WERI-Rb-1 (cell line): ENCODE results near the gene KCNIP1.

Experiments used
- DNase-seq: peaks from one replicate; pipeline ENCODE4 v3.0.0-alpha.2; 2020
- H3K27ac ChIP-seq: fragments of 250-450 bp; sonication (Bioruptor Pico); 2 replicates; pipeline ENCODE4 v1.5.1; 2020; ENCODE audit warnings: mild to moderate bottlenecking, moderate library complexity
- H3K27me3 ChIP-seq: fragments of 250-450 bp; sonication (Bioruptor Pico); 2 replicates; pipeline ENCODE4 v1.5.1; 2021; ENCODE audit warnings: mild to moderate bottlenecking, low read depth, moderate library complexity; ENCODE audit not compliant: insufficient read depth, severe bottlenecking
- H3K36me3 ChIP-seq: fragments of 250-450 bp; sonication (Bioruptor Pico); 2 replicates; pipeline ENCODE4 v1.5.1; 2020; ENCODE audit warnings: mild to moderate bottlenecking, moderate library complexity
- H3K4me3 ChIP-seq: 2 replicates; pipeline ENCODE4 v1.5.1; 2011; ENCODE audit warnings: low read depth, mild to moderate bottlenecking, control low read depth, low read length
- H3K9me3 ChIP-seq: fragments of 250-450 bp; sonication (Bioruptor Pico); 2 replicates; pipeline ENCODE4 v1.5.1; 2021; ENCODE audit warnings: mild to moderate bottlenecking, moderate library complexity; ENCODE audit not compliant: severe bottlenecking
- TF ChIP-seq, protein P1 (sequence below): IDR thresholded peaks from 2 replicates; pipeline ENCODE4 v1.5.1; 2011; ENCODE audit warnings: low read depth, mild to moderate bottlenecking, control low read depth, inconsistent platforms, low read length

The KCNIP1 gene

DNA sequence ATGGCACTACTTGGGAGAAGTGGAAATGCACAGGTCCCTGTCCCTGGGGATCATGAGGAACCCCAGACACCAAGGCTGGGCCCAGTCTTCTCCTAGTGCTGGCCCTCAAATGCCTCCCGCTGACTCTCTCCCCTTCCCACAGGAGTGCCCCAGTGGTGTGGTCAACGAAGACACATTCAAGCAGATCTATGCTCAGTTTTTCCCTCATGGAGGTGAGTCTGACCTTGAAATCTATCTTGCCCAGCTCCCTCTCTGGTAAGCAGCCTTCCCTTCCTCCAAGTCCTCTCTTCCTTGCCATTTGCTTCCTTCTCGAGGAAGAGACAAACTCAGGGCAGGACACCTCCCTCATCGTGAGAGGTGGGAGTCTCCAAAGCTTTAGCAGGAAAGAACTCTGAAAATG lies 216.4 kb downstream of the KCNIP1 start:
- no peak for DNase-seq
- Histone ChIP-seq H3K9me3 (no peaks in the 10 kb centered on the region), H3K4me3 (no peak overlapping the region), H3K27ac (no peak overlapping the region), H3K27me3 (peaks cover 63% of the 10 kb centered on the region), H3K36me3 (no peaks in the 10 kb centered on the region)
- TF ChIP-seq, protein P1, sequence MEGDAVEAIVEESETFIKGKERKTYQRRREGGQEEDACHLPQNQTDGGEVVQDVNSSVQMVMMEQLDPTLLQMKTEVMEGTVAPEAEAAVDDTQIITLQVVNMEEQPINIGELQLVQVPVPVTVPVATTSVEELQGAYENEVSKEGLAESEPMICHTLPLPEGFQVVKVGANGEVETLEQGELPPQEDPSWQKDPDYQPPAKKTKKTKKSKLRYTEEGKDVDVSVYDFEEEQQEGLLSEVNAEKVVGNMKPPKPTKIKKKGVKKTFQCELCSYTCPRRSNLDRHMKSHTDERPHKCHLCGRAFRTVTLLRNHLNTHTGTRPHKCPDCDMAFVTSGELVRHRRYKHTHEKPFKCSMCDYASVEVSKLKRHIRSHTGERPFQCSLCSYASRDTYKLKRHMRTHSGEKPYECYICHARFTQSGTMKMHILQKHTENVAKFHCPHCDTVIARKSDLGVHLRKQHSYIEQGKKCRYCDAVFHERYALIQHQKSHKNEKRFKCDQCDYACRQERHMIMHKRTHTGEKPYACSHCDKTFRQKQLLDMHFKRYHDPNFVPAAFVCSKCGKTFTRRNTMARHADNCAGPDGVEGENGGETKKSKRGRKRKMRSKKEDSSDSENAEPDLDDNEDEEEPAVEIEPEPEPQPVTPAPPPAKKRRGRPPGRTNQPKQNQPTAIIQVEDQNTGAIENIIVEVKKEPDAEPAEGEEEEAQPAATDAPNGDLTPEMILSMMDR: no peak

DNA sequence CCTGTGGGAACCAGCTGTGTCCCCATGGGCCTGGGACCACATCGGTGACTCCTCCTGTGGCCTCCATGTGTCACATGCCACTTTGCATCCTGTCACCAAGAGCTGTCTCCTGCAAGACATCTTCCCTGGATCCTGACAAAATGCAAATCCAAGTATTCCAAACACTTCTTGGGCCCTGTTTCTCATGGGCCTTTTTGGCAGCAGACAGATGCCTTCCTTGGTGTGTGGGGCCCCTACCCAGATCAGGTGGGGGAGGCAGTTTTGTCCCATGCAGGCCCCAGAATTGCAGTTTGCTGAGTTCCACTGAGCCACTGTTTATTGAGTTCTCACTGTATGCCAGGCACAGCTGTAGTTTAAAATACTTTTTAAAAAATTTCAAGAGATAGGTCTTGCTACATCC lies 217.2 kb downstream of the KCNIP1 start:
- H3K4me3 ChIP-seq: no peak overlapping the region
- TF ChIP-seq, protein P1: no peak
- DNase-seq: no peak
- H3K9me3 ChIP-seq: no peaks in the 10 kb centered on the region
- H3K36me3 ChIP-seq: no peaks in the 10 kb centered on the region
- H3K27me3 ChIP-seq: peaks cover 58% of the 10 kb centered on the region
- no peak overlapping the region for H3K27ac ChIP-seq

DNA sequence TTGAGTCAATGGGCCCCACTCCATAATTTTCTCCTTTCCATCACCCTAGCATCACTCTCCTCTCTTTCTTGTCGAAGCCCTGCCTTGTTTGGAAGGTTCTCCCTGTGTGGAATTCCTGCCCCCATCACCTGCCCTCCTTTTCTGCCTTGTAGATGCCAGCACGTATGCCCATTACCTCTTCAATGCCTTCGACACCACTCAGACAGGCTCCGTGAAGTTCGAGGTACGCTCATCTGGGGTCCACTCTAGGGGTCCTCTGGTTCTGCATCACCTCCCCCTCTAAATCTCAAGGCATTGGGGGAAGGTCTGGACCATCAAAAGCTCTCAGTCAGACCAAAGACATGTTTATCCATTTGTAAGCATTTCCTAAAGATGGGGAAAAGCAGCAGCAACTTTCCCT lies 217.9 kb downstream of the KCNIP1 start:
- H3K9me3 ChIP-seq: no peaks in the 10 kb centered on the region
- H3K4me3 ChIP-seq: no peak overlapping the region
- peaks cover 53% of the 10 kb centered on the region for H3K27me3 ChIP-seq
- H3K27ac ChIP-seq: no peak overlapping the region
- TF ChIP-seq, protein P1: no peak
- no peaks in the 10 kb centered on the region for H3K36me3 ChIP-seq
- DNase-seq: no peak

DNA sequence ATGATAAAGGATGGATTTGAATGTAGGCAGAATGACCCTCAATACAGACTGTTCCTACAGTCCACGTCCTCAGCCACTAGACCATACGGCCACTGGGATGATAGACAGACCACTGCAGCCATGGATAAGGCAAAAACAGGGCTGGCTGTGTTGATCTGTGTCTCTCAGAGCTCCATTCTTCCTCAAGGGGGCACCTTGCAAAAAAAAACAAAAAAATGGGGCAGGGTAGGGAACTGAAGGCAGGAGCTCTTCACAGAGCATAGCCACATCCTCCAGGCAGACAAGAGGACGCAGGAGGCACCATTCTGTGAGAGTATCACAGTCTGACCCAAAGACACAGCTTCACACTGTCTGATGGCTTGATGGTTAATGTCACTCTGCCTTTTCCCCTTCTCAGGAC lies 218.5 kb downstream of the KCNIP1 start:
- TF ChIP-seq, protein P1: no peak
- no peaks in the 10 kb centered on the region for H3K36me3 ChIP-seq
- no peak overlapping the region for H3K4me3 ChIP-seq
- no peaks in the 10 kb centered on the region for H3K9me3 ChIP-seq
- H3K27me3 ChIP-seq: peaks cover 46% of the 10 kb centered on the region
- H3K27ac ChIP-seq: no peak overlapping the region
- no peak for DNase-seq

DNA sequence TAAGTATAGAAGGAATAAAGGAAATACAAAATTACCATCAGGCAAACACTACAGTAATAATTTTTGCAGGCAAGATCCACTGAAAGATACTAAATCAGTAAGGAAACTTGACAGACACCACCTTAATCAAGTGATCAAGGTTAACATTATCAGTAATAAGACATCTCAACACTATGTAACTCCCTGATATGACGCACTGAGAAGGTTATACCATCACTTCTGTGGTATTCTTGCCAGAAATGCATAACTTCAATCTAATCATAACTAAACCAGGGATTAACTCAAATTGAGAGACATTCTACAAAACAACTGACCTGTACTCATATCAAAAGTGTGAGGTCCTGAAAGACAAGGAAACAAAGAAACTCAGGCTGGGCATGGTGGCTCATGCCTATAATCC lies 227.2 kb downstream of the KCNIP1 start:
- H3K27me3 ChIP-seq: peaks cover 3% of the 10 kb centered on the region
- no peak for DNase-seq
- H3K9me3 ChIP-seq: no peaks in the 10 kb centered on the region
- H3K27ac ChIP-seq: no peak overlapping the region
- no peak overlapping the region for H3K4me3 ChIP-seq
- TF ChIP-seq, protein P1: no peak
- no peaks in the 10 kb centered on the region for H3K36me3 ChIP-seq

DNA sequence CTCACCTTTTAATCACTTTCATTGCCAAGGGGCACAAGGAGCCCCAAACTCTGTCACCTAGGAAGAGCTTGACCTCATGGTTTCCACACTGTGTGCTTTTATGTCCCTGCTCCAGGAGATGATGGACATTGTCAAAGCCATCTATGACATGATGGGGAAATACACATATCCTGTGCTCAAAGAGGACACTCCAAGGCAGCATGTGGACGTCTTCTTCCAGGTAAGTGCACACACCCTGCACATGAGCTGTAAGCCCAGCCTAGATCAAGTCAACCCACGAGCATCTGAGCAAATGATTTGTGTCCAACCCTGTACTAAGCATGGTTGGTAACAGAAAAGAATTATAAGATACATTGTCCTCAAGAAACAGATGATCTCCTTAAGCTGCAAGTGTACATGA lies 228.9 kb downstream of the KCNIP1 start:
- no peaks in the 10 kb centered on the region for H3K9me3 ChIP-seq
- no peak overlapping the region for H3K4me3 ChIP-seq
- H3K27ac ChIP-seq: no peak overlapping the region
- H3K27me3 ChIP-seq: peaks cover 3% of the 10 kb centered on the region
- TF ChIP-seq, protein P1: no peak
- no peak for DNase-seq
- H3K36me3 ChIP-seq: no peaks in the 10 kb centered on the region
